ENCODE data around the gene C10orf120. TPM values are rescaled to one million over a fixed set of nuclear protein-coding genes. Genes with fewer than 3 reads are reported as not detected.

C10orf120 gene
- polyA plus RNA-seq, 2 of the 4 experiments (the other 2 are of a cell fraction) = not detected

GRCh38 chr10:122715576-122715975, 15.9 kb upstream of the C10orf120 start:
- ChIA-PET CTCF (interaction anchor here (7.7 kb wide), 1 partner anchor 12 kb away, joined by 32 read pairs; no protein-coding TSS in a partner anchor), POLR2A (no interaction called here)
- no peak for ATAC-seq
- TF ChIP-seq HOXA7 (CRISPR knock-in tag; IDR thresholded peaks at IDR 0.05) (no peak), CHD2 (IDR thresholded peaks at IDR 0.05; ENCODE audit: low read length, partially characterized antibody) (no peak), KDM5A (IDR thresholded peaks at IDR 0.05) (no peak), BHLHE40 (IDR thresholded peaks at IDR 0.05; ENCODE audit: low read depth, low read length) (no peak), SREBF2 (IDR thresholded peaks at IDR 0.05) (no peak), NFE2L2 (conservative IDR thresholded peaks at IDR 0.05; ENCODE audit: low read length) (no peak), FOXS1 (CRISPR knock-in tag; IDR thresholded peaks at IDR 0.05) (no peak), RNF2 (IDR thresholded peaks at IDR 0.05; ENCODE audit: borderline replicate concordance, low read depth) (no peak), PBX3 (IDR thresholded peaks at IDR 0.05) (no peak), FOSB (CRISPR knock-in tag; IDR thresholded peaks at IDR 0.05) (no peak), NPAS2 (CRISPR knock-in tag; IDR thresholded peaks at IDR 0.05; ENCODE audit: borderline replicate concordance) (no peak)
- Histone ChIP-seq H3K9me3 (no peaks in the 10 kb centered on the region), H3K4me3 (no peak overlapping the region), H3K27ac (no peak overlapping the region), H3K4me1 (no peaks in the 10 kb centered on the region), H3K4me2 (no peak overlapping the region)
- WGBS (ENCODE audit: missing lambda C conversion rate) = 39% methylated on average over 9 of the region's 9 CpGs
- FAIRE-seq = no peak
- no peak for DNase-seq (ENCODE audit: low read depth in 1 of 2, low spot score in 1 of 2)

- ChIA-PET CTCF (interaction anchor here (1.0 to 7.7 kb wide), 2 partner anchors 9 to 151 kb away, joined by 3 to 32 read pairs; no protein-coding TSS in a partner anchor), POLR2A (no interaction called here)
- 12% methylated on average over 7 of the region's 7 CpGs for WGBS (ENCODE audit: missing lambda C conversion rate)
- DNase-seq (ENCODE audit: low read depth in 1 of 2, low spot score in 1 of 2) = no peak
- no peak for TF ChIP-seq NFE2L2 (conservative IDR thresholded peaks at IDR 0.05; ENCODE audit: low read length)
- no peak overlapping the region for H3K4me2 ChIP-seq
- no peaks in the 10 kb centered on the region for H3K9me3 ChIP-seq
- H3K4me1 ChIP-seq = no peaks in the 10 kb centered on the region
- FAIRE-seq = no peak
- no peak overlapping the region for H3K4me3 ChIP-seq
- no peak for ATAC-seq
- no peak overlapping the region for H3K27ac ChIP-seq
Measured at GRCh38 chr10:122713091-122713885, 13.6 kb upstream of the C10orf120 start.

GRCh38 chr10:122710576-122710975, 10.9 kb upstream of the C10orf120 start:
- CTCF ChIA-PET = no interaction called here
- no peak for TF ChIP-seq ZC3H11A (IDR thresholded peaks at IDR 0.05)
- TF ChIP-seq HDAC2 (IDR thresholded peaks at IDR 0.05) = no peak
- no peak for TF ChIP-seq ZFP36 (IDR thresholded peaks at IDR 0.05; ENCODE audit: borderline replicate concordance, partially characterized antibody)
- TF ChIP-seq PBX3 (IDR thresholded peaks at IDR 0.05) = no peak
- TF ChIP-seq RFX5 (IDR thresholded peaks at IDR 0.05) = no peak
- TF ChIP-seq MAX (IDR thresholded peaks at IDR 0.05) = no peak
- no peak for TF ChIP-seq SMC3 (IDR thresholded peaks at IDR 0.05)
- no peak for TF ChIP-seq ZSCAN20 (CRISPR knock-in tag; IDR thresholded peaks at IDR 0.05)
- no peak for TF ChIP-seq CHD4 (IDR thresholded peaks at IDR 0.05; ENCODE audit: borderline replicate concordance)
- TF ChIP-seq RAD21 (conservative IDR thresholded peaks at IDR 0.05 in 1 of 2, IDR thresholded peaks at IDR 0.05 in 1 of 2) = no peak
- TF ChIP-seq HOXB13 (CRISPR knock-in tag; IDR thresholded peaks at IDR 0.05; ENCODE audit: low read depth) = no peak
- TF ChIP-seq ATOH8 (CRISPR knock-in tag; IDR thresholded peaks at IDR 0.05; ENCODE audit: low read depth) = no peak
- no peak for TF ChIP-seq NFE2L2 (conservative IDR thresholded peaks at IDR 0.05; ENCODE audit: low read length)
- no peak for TF ChIP-seq CEBPB (IDR thresholded peaks at IDR 0.05)
- TF ChIP-seq HEYL (CRISPR knock-in tag; IDR thresholded peaks at IDR 0.05) = no peak
- TF ChIP-seq JUN (IDR thresholded peaks at IDR 0.05) = no peak
- TF ChIP-seq ELK1 (IDR thresholded peaks at IDR 0.05; ENCODE audit: low read depth, low read length) = no peak
- no peak for TF ChIP-seq USF2 (IDR thresholded peaks at IDR 0.05)
- POLR2A ChIA-PET = no interaction called here

More at GRCh38 chr10:122710576-122710975, 10.9 kb upstream of the C10orf120 start:
- ATAC-seq (no peak), DNase-seq (ENCODE audit: low read depth in 1 of 2, low spot score in 1 of 2) (no peak), FAIRE-seq (no peak)
- H3K9me3 ChIP-seq = no peaks in the 10 kb centered on the region
- H3K27ac ChIP-seq = no peak overlapping the region
- no peak overlapping the region for H3K4me2 ChIP-seq
- no peaks in the 10 kb centered on the region for H3K4me1 ChIP-seq
- H3K4me3 ChIP-seq = no peak overlapping the region
- 0% methylated on average over 1 of the region's 1 CpG for WGBS (ENCODE audit: missing lambda C conversion rate)

Measured in A549 (cell line).